Measurements from ENCODE around the gene ZNF765. TPM values are rescaled to one million over a fixed set of nuclear protein-coding genes. Genes with fewer than 3 reads are reported as not detected.
"Not testable (repeated sequence)": the region's sequence is repeated elsewhere in the genome, so short reads cannot be mapped to it uniquely, and the experiment has no call there.

ZNF765 gene
- total and polyA plus RNA-seq, 8 donors: 2.1 to 35.7 (median 11.2) TPM

GRCh38 chr19:53389571-53389970 is 5.4 kb upstream of the ZNF765 start:
- no peaks in the 10 kb centered on the region for H3K27me3 ChIP-seq
- 71 to 75% (median 74%) methylated on average over 8 of the region's 8 CpGs for WGBS, 5 donors
- H3K9me3 ChIP-seq: peaks cover 10 to 67% (median 42%) of the 10 kb centered on the region in 4 donors
- H3K36me3 ChIP-seq: peaks cover 3 to 19% (median 18%) of the 10 kb centered on the region in 4 donors
- DNase-seq: no peak
- H3K27ac ChIP-seq: no peak overlapping the region
- H3K4me1 ChIP-seq: peaks cover 5 to 8% (median 7%) of the 10 kb centered on the region in 4 donors
- no peak for TF ChIP-seq POLR2A (IDR thresholded peaks at IDR 0.05)
- TF ChIP-seq, protein P1, sequence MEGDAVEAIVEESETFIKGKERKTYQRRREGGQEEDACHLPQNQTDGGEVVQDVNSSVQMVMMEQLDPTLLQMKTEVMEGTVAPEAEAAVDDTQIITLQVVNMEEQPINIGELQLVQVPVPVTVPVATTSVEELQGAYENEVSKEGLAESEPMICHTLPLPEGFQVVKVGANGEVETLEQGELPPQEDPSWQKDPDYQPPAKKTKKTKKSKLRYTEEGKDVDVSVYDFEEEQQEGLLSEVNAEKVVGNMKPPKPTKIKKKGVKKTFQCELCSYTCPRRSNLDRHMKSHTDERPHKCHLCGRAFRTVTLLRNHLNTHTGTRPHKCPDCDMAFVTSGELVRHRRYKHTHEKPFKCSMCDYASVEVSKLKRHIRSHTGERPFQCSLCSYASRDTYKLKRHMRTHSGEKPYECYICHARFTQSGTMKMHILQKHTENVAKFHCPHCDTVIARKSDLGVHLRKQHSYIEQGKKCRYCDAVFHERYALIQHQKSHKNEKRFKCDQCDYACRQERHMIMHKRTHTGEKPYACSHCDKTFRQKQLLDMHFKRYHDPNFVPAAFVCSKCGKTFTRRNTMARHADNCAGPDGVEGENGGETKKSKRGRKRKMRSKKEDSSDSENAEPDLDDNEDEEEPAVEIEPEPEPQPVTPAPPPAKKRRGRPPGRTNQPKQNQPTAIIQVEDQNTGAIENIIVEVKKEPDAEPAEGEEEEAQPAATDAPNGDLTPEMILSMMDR (IDR thresholded peaks at IDR 0.05): no peak
- TF ChIP-seq EP300 (IDR thresholded peaks at IDR 0.05): no peak
- TF ChIP-seq POLR2AphosphoS5 (IDR thresholded peaks at IDR 0.05): no peak
- H3K4me3 ChIP-seq: no peak overlapping the region
- intact Hi-C loops (cut with DNase I; ENCODE audit: low total_unique reads): no loop called here

DNA sequence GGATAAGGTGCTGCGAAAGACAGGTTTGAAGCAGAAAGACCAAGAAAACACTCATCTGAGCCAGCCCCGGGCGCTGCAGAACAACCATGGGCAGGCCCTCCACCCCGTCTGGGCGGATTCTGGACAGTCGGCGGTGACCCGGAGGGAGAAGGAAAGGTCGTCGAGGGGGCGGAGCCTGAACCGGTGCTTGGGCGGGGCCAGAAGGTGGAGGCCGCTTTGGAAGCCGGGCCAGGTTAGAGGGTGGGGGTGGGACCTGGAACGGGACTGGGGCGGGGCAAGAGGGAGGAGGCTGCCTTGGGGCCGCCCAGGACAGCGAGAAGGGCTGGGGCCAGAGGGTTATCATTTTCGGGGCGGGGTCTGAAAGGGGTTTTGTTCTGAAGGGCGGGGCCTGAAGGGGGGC is 5.0 kb upstream of the ZNF765 start:
- WGBS, 5 donors: 24 to 42% (median 35%) methylated on average over 20 to 22 of the region's 22 CpGs
- DNase-seq: peak in 1 of 2 donors; percentile 21
- intact Hi-C loops (cut with DNase I; ENCODE audit: low total_unique reads): no loop called here
- H3K4me3 ChIP-seq: no peak overlapping the region
- TF ChIP-seq EP300 (IDR thresholded peaks at IDR 0.05) (no peak), POLR2AphosphoS5 (IDR thresholded peaks at IDR 0.05) (no peak)
- TF ChIP-seq, protein P1 (IDR thresholded peaks at IDR 0.05): no peak
- no peaks in the 10 kb centered on the region for H3K27me3 ChIP-seq
- H3K4me1 ChIP-seq: peaks cover 6 to 10% (median 10%) of the 10 kb centered on the region in 4 donors
- H3K36me3 ChIP-seq: peaks cover 3 to 18% (median 15%) of the 10 kb centered on the region in 4 donors
- H3K27ac ChIP-seq: no peak overlapping the region
- peaks cover 6 to 63% (median 40%) of the 10 kb centered on the region in 4 donors for H3K9me3 ChIP-seq

DNA sequence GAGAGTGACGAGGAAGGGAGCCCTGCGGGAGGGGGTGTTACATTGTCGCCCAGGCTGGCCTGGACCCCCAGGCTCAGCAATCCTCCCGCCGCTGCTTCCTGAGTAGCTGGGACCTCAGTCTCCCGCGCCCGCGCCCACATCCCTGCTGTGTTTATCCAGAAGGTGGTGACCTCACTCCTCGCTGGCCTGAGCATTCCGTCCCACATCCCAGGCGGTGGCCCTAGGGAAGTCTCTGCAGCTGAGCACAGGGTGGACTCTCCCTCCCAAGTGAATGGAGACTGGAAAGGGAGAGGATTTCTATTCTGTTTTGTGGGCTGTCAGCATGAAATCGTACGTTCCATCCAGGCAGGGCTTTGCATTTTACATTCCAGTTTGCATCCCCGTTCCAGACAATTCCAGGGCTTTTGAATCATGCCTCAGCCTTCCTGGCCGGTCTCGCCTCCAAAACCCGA is 401 bp upstream of the ZNF765 start:
- TF ChIP-seq POLR2AphosphoS5 (IDR thresholded peaks at IDR 0.05) (no peak), POLR2A (IDR thresholded peaks at IDR 0.05) (no peak), EP300 (IDR thresholded peaks at IDR 0.05) (no peak)
- TF ChIP-seq, protein P1 (IDR thresholded peaks at IDR 0.05): no peak

GRCh38 chr19:53395840-53396524 is 1.0 kb downstream of the ZNF765 start:
- DNase-seq; H3K27me3 ChIP-seq; intact Hi-C loops (cut with DNase I; ENCODE audit: low total_unique reads): not testable (repeated sequence)
- peaks cover 0 to 16% (median 0%) of the 10 kb centered on the region in 4 donors for H3K9me3 ChIP-seq
- WGBS, 5 donors: 7 to 14% (median 10%) methylated on average over 9 of the region's 9 CpGs
- peaks cover 10 to 32% (median 31%) of the 10 kb centered on the region in 4 donors for H3K36me3 ChIP-seq
- H3K4me3 ChIP-seq: peak overlapping the region; percentile 70 to 91 (median 80)
- H3K27ac ChIP-seq: peak overlapping the region; percentile 84 to 89 (median 89)
- peaks cover 18 to 30% (median 27%) of the 10 kb centered on the region in 4 donors for H3K4me1 ChIP-seq

More for the DNA sequence above, 401 bp upstream of the ZNF765 start:
- Histone ChIP-seq H3K27me3 (no peaks in the 10 kb centered on the region), H3K27ac (peak overlapping the region; percentile 84 to 89 (median 89)), H3K36me3 (peaks cover 10 to 17% (median 17%) of the 10 kb centered on the region in 4 donors), H3K4me1 (peaks cover 18 to 30% (median 27%) of the 10 kb centered on the region in 4 donors), H3K4me3 (peak overlapping the region; percentile 70 to 91 (median 80)), H3K9me3 (peaks cover 5 to 22% (median 10%) of the 10 kb centered on the region in 4 donors)
- peak; percentile 31 to 77 for DNase-seq
- intact Hi-C loops (cut with DNase I; ENCODE audit: low total_unique reads): no loop called here
- 3 to 13% (median 5%) methylated on average over 15 to 18 of the region's 18 CpGs for WGBS, 5 donors

- Histone ChIP-seq H3K36me3 (peaks cover 10 to 37% (median 36%) of the 10 kb centered on the region in 4 donors), H3K27me3 (no peaks in the 10 kb centered on the region), H3K4me1 (peaks cover 18 to 30% (median 27%) of the 10 kb centered on the region in 4 donors), H3K4me3 (peak overlapping the region in 3 of 4 donors; percentile 5 to 84 (median 77)), H3K9me3 (peaks cover 0 to 14% (median 2%) of the 10 kb centered on the region in 4 donors), H3K27ac (no peak overlapping the region)
- no peak for DNase-seq
- intact Hi-C loops (cut with DNase I; ENCODE audit: low total_unique reads): no loop called here
- 2 to 12% (median 11%) methylated on average over 1 of the region's 1 CpG for WGBS, 5 donors
- TF ChIP-seq, protein P1 (IDR thresholded peaks at IDR 0.05): no peak
- no peak for TF ChIP-seq POLR2AphosphoS5 (IDR thresholded peaks at IDR 0.05)
- TF ChIP-seq POLR2A (IDR thresholded peaks at IDR 0.05): no peak
- no peak for TF ChIP-seq EP300 (IDR thresholded peaks at IDR 0.05)
Measured at GRCh38 chr19:53396525-53396868, 1.5 kb downstream of the ZNF765 start.

GRCh38 chr19:53397918-53398317 is 3.0 kb downstream of the ZNF765 start:
- intact Hi-C loops (cut with DNase I; ENCODE audit: low total_unique reads): not testable (repeated sequence)

More at GRCh38 chr19:53397918-53398317, 3.0 kb downstream of the ZNF765 start:
- 83 to 92% (median 87%) methylated on average over 1 of the region's 1 CpG for WGBS, 5 donors
- H3K27ac ChIP-seq, H3K27me3 ChIP-seq, DNase-seq, H3K4me3 ChIP-seq: not testable (repeated sequence)
- Histone ChIP-seq H3K36me3 (peaks cover 18 to 51% (median 50%) of the 10 kb centered on the region in 4 donors), H3K4me1 (peaks cover 18 to 30% (median 27%) of the 10 kb centered on the region in 4 donors), H3K9me3 (peaks cover 1 to 19% (median 9%) of the 10 kb centered on the region in 4 donors)

Measured in stomach (tissue), 9 donors.